ACC112 (cell line): ENCODE measurements around the gene MPPED2.

Experiments
- H2AFZ ChIP-seq: fragments of 200-600 bp; sonication (generic); one replicate; pipeline ENCODE4 v1.6.0; 2017; ENCODE audit warnings: antibody characterized with exemption, low read length; ENCODE audit not compliant: unreplicated experiment
- H3K27ac ChIP-seq: fragments of 200-600 bp; sonication (generic); 2 replicates; pipeline ENCODE4 v1.5.1; 2014; ENCODE audit warnings: low read depth, mild to moderate bottlenecking, antibody characterized with exemption, low read length, moderate library complexity
- H3K27me3 ChIP-seq: fragments of 200-600 bp; sonication (generic); 2 replicates; pipeline ENCODE4 v1.6.1; 2014; ENCODE audit warnings: mild to moderate bottlenecking, antibody characterized with exemption, low read length, moderate library complexity, mixed read lengths; ENCODE audit not compliant: insufficient read depth
- H3K36me3 ChIP-seq: fragments of 200-600 bp; sonication (generic); 2 replicates; pipeline ENCODE4 v1.6.1; 2016; ENCODE audit warnings: mild to moderate bottlenecking, antibody characterized with exemption, low read length, moderate library complexity, mixed read lengths; ENCODE audit not compliant: insufficient read depth
- H3K4me1 ChIP-seq: fragments of 200-600 bp; sonication (generic); one replicate; pipeline ENCODE4 v1.6.1; 2016; ENCODE audit warnings: low read length, mixed read lengths; ENCODE audit not compliant: insufficient read depth, unreplicated experiment, control insufficient read depth
- H3K4me3 ChIP-seq: fragments of 200-600 bp; sonication (generic); 2 replicates; pipeline ENCODE4 v1.5.1; 2014; ENCODE audit warnings: mild to moderate bottlenecking, low read depth, low read length
- H3K79me2 ChIP-seq: fragments of 200-600 bp; sonication (generic); one replicate; pipeline ENCODE4 v1.6.0; 2016; ENCODE audit warnings: low read length; ENCODE audit not compliant: control insufficient read depth, unreplicated experiment, insufficient read depth

MPPED2 gene

DNA sequence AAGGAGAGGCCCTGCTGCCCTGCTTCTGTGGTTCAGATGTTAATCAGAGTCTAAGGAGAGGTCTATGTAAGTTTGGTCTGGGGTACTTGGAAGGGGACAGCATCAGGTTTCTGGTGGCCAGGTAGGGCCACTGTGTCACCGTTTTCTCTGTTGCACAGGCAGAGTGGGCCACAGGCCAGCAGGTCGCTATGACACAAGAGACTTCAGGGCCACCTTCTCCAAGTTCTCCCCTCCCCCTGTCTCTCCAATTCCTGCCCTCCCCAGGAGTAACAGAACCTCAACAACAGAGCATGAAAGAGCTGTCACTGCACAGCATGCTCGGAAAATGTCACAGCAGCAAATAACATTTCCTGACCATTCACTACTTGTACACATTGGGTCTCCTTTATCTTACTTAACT lies 58.6 kb downstream of the MPPED2 start:
- no peak overlapping the region for H3K27ac ChIP-seq
- no peak overlapping the region for H3K4me3 ChIP-seq
- H3K79me2 ChIP-seq: no peaks in the 10 kb centered on the region
- no peaks in the 10 kb centered on the region for H3K27me3 ChIP-seq
- H2AFZ ChIP-seq: no peak overlapping the region
- H3K4me1 ChIP-seq: no peaks in the 10 kb centered on the region
- H3K36me3 ChIP-seq: no peaks in the 10 kb centered on the region

DNA sequence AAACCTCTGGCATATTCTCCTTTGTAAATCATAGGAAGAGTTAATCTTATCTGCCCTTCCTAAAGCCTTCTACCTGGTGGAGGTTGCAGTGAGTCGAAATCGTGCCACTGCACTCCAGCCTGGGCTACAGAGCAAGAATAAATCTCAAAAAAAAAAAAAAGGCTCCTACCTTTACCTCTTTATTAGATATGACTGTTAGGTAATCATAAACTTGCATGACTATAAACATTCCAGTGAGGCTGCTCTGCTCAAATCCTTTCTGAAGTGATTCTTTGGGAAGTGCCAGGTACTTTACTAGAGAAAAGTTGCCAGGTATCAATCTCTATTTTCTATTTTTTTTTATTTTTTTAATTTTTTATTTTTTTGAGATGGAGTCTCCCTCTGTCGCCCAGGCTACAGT lies 59.6 kb downstream of the MPPED2 start:
- Histone ChIP-seq H3K36me3 (no peaks in the 10 kb centered on the region), H3K27me3 (no peaks in the 10 kb centered on the region), H3K79me2 (no peaks in the 10 kb centered on the region), H3K27ac (no peak overlapping the region), H3K4me1 (no peaks in the 10 kb centered on the region), H2AFZ (no peak overlapping the region), H3K4me3 (no peak overlapping the region)

DNA sequence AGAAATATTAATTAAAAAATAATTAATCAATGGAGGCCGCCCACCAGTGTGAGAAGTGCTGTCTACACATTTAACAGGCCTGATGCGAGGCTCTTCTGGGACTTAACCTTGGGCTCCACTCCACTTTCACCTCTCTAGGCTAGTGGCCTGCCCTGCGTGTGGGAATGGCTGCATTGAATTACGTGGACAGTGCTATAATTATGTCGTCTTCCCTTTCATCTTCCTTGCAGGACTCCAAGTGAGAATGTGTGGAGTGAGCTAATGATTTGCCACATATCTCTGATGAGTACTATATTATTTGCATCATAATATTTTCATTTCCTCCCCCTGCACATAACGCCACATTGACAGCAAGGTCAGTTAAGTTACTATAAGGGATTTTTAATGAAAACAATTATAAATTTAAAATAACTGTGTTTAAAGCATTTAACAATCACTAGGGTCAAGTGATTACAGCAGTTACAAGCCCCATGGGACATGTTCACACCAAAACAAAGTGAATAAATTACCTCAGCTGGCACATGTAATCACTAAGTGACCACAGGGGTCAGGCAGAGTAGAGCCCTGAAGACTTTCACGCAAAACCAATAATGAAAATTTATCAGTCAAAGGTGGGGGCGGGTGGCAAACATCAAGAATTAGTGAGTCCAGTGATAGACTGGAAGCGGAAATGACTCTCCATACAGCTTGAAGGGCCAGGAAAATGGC lies 63.5 kb downstream of the MPPED2 start:
- Histone ChIP-seq H3K36me3 (no peaks in the 10 kb centered on the region), H3K27me3 (no peaks in the 10 kb centered on the region), H3K4me3 (no peak overlapping the region), H2AFZ (no peak overlapping the region), H3K79me2 (no peaks in the 10 kb centered on the region), H3K4me1 (no peaks in the 10 kb centered on the region), H3K27ac (no peak overlapping the region)

DNA sequence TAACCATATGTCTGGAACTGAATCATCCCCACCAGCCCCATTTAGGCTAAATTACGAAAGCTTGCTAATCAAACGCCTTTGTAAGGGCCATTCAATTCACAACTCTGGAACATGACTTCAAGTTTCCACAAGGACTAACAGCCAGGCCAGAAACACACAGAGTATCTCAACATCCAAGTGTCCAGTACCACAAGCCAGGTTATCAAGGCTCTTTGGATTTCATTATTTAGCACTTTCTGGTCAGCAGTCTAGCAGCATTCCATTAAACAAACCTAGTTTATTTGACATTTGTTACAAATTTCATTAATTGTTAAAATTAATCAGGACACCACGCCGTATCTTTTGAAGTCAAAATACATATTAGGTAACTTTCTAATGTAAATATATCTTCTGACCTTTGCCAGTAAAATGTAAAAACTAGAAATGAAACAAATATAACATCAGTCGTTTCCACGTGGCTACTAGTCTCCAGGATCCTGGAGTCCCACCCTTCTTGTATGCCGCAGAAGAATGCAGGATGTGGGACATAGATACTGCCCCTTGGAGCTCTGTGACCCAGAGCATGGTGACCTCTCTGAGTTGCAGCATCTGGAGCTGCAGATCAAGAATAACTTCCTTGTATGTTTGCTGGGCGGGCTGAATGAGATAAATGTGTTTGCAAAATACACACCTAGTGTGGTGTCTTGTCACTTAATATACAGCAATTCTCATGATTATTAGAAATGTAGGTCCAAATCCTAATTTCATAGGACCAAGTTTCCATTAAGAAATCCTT lies 64.7 kb downstream of the MPPED2 start:
- H2AFZ ChIP-seq: no peak overlapping the region
- no peaks in the 10 kb centered on the region for H3K4me1 ChIP-seq
- H3K27ac ChIP-seq: no peak overlapping the region
- no peaks in the 10 kb centered on the region for H3K27me3 ChIP-seq
- H3K4me3 ChIP-seq: no peak overlapping the region
- H3K79me2 ChIP-seq: no peaks in the 10 kb centered on the region
- H3K36me3 ChIP-seq: no peaks in the 10 kb centered on the region

DNA sequence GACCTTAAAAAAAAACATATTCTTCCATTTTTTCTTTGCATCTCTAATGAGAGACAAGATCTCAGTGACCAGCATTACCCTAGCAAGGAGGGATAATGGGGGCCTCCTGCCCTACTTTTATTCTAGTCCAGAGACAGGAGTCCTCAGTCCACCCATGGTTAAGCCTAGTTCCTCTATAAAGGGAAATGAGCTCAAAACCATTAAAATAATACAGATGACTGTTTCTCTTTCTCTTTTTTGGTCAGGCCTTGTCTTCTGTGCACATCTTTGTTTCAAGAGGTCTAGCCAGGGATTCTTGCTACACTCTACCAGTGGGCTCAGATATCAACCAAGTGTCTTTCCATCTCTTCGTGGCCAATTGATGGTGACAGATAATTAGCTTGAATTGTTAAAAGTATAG lies 73.1 kb downstream of the MPPED2 start:
- H3K27me3 ChIP-seq: no peaks in the 10 kb centered on the region
- no peak overlapping the region for H3K27ac ChIP-seq
- no peak overlapping the region for H3K4me3 ChIP-seq
- H3K36me3 ChIP-seq: no peaks in the 10 kb centered on the region
- no peaks in the 10 kb centered on the region for H3K4me1 ChIP-seq
- no peaks in the 10 kb centered on the region for H3K79me2 ChIP-seq
- no peak overlapping the region for H2AFZ ChIP-seq

DNA sequence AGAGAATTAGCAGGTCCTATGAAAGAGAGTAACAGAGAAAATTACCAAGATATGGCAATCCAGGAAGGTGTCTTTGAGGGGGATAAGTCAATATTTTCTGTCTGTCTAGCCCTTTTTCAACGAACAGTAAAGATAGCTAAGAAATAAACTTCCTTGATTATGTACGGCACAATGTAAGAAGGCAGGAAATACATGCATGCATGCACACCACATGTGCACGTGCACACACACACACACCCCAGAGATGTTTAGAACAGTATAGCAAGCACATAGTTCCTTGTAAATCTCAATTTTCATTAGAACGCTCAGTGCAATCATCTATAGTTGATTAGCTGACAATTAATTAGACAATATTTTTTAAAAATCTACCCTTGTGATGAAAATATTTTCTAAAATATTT lies 74.7 kb downstream of the MPPED2 start:
- H2AFZ ChIP-seq: no peak overlapping the region
- no peak overlapping the region for H3K4me3 ChIP-seq
- H3K27me3 ChIP-seq: no peaks in the 10 kb centered on the region
- H3K4me1 ChIP-seq: no peaks in the 10 kb centered on the region
- H3K36me3 ChIP-seq: no peaks in the 10 kb centered on the region
- H3K27ac ChIP-seq: no peak overlapping the region
- H3K79me2 ChIP-seq: no peaks in the 10 kb centered on the region

DNA sequence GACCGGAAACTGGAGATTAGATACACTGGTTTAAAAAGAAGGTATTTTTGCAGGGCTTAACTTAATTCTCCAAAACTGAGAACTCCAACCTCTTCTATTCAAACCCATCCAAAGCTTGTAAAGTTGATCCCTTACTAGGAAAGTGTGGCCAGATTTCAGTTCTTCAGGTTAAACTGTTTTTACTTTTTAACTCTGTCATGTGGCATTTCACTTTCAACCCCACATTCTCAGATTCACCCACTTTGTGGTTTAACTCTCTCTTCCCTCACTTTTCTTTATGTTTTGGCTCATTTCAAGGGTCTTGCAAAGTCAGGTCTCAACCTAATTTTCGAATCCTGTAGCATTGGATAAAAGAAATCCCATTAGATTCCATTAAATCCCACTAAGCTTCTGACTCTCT lies 75.4 kb downstream of the MPPED2 start:
- no peak overlapping the region for H2AFZ ChIP-seq
- H3K79me2 ChIP-seq: no peaks in the 10 kb centered on the region
- no peaks in the 10 kb centered on the region for H3K36me3 ChIP-seq
- H3K4me3 ChIP-seq: no peak overlapping the region
- no peaks in the 10 kb centered on the region for H3K4me1 ChIP-seq
- no peak overlapping the region for H3K27ac ChIP-seq
- H3K27me3 ChIP-seq: no peaks in the 10 kb centered on the region

DNA sequence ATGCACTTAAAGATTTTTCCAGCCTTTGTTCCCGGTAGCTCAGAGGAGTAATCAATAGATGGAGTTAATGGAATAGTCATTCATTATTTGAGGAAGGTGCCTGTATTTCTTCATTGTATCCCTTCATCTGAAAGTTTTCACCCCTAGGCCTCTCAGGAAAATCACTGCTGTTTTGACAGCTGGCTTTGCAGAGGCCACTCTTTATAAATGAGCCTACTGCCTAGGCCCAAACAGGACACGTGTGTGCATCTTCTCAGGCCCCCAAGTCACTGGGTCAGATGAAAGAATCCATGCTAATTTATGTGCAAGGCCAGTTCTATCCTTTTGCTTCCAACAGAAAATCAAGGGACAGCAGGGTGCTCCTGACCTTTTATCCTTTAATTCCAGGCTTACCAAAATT lies 76.8 kb downstream of the MPPED2 start:
- H3K4me3 ChIP-seq: no peak overlapping the region
- no peak overlapping the region for H2AFZ ChIP-seq
- no peaks in the 10 kb centered on the region for H3K27me3 ChIP-seq
- H3K36me3 ChIP-seq: no peaks in the 10 kb centered on the region
- H3K27ac ChIP-seq: no peak overlapping the region
- no peaks in the 10 kb centered on the region for H3K4me1 ChIP-seq
- H3K79me2 ChIP-seq: no peaks in the 10 kb centered on the region

DNA sequence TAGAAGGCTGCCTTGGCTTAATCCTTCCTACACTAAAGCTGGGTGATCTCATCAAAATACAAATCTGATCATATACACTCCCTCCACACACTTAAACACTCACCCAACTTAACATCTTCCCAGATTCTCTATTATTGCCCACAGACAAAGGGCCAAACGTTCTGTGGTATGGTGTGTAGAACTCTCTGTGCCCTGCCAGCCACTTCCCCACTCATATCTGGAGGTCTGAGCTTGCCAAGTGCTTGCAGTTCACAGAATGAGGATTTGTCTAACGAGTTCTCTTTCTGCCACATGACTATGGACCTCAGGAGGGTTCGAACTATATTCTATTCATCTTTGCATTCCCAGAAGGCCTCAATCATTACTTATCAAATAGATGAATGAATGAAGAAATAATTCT lies 77.6 kb downstream of the MPPED2 start:
- no peaks in the 10 kb centered on the region for H3K36me3 ChIP-seq
- H3K4me3 ChIP-seq: no peak overlapping the region
- H3K27me3 ChIP-seq: no peaks in the 10 kb centered on the region
- no peak overlapping the region for H2AFZ ChIP-seq
- no peaks in the 10 kb centered on the region for H3K4me1 ChIP-seq
- no peaks in the 10 kb centered on the region for H3K79me2 ChIP-seq
- no peak overlapping the region for H3K27ac ChIP-seq

DNA sequence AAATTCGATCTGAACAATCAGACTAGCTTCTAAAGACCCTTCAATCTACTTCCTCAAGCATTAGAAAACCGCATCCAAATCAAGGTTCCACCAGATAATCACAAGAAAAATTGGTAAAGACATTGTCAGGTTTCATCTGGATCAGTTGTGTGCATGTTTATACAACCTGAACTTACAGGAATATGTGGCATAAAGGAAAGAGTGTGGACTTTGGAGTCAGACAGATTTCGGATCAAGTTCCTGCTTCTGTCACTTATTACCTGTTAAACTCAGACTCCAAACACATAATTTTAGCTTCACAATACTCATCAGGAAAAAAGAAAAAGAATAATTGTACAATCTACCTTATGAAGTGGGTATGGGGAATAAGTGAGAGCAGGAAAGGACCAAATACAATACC lies 80.5 kb downstream of the MPPED2 start:
- H2AFZ ChIP-seq: no peak overlapping the region
- H3K36me3 ChIP-seq: no peaks in the 10 kb centered on the region
- H3K27ac ChIP-seq: no peak overlapping the region
- H3K4me3 ChIP-seq: no peak overlapping the region
- no peaks in the 10 kb centered on the region for H3K79me2 ChIP-seq
- H3K27me3 ChIP-seq: no peaks in the 10 kb centered on the region
- no peaks in the 10 kb centered on the region for H3K4me1 ChIP-seq

DNA sequence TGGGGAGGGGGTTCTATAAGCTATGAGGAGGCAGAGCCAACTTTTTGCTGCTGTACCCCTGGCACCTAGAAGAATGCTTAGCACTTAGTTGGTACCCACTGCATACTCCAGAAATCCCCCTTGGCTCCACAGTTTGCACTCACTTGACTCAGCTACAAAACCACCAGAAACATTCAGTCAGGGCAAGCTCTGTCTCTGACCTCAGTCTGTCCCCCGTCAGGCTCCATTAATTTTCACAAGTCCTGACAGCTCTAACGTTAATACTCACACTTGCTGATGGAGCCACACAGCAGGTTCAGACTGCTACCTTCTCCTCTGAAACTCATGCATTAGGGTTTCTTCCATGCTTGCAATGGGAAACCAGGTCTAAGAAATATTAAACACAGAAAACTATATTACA lies 81.7 kb downstream of the MPPED2 start:
- H3K27ac ChIP-seq: no peak overlapping the region
- H3K4me1 ChIP-seq: no peaks in the 10 kb centered on the region
- no peak overlapping the region for H2AFZ ChIP-seq
- H3K4me3 ChIP-seq: no peak overlapping the region
- H3K27me3 ChIP-seq: no peaks in the 10 kb centered on the region
- no peaks in the 10 kb centered on the region for H3K36me3 ChIP-seq
- no peaks in the 10 kb centered on the region for H3K79me2 ChIP-seq
